ENCODE results near the gene APRT. TPM values are rescaled to one million over a fixed set of nuclear protein-coding genes. Genes with fewer than 3 reads are reported as not detected.

The APRT gene
- total and polyA plus RNA-seq, 9 of the 15 experiments (the other 6 are each of a cell fraction or from before 2014, with no cell fraction given) = 41.7 to 409 (median 146) TPM

DNA sequence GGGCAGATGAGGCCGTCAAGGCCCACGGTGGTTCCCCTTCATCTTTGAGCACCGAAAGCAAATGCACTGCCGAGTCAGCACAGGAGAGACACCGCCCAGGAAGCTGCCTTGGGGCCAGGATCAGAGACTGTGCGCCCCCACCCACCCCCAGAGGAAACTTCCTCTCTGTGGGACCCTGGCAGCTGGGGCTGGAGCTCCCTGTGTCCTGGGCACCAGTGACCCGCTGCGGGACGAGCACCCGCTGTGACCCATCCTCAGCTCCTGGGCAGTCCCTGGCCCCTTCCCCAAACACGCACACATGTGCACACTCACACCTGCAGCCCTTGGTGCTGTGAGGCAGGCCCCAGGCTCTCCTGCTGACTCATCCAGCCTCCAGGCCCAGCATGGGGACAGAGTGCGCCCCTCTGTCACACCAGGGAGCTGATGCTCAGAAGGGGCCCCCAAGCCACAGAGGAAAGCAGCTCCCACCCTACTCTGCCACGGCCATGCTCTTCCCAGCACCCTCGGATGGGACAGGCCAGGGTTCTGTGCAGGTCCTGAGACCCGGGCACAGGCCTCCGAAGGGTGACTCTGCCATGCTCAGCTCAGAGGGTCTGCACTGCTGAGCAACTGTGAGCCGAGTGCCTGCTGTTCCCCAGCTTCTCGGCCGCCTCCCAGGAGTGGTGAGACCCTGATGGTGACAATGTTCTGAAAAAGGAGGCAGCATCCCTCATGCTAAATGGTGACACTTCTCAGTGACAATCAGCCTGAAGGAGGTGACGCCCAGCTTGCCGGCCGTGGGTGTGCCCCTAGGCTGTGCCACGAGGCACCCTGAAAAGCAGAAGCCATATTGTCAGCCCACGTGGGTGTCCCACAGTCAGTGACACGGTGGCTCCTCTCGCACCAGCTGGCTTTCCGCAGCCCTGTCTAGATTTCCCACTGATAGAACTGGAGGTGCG, 30.3 kb downstream of the APRT start (continued):
- peak; percentile 32; the same call in 1 of the 2 replicates for TF ChIP-seq GATA2 (CRISPR knock-in tag; IDR thresholded peaks at IDR 0.05)
- TF ChIP-seq SMARCE1 (IDR thresholded peaks at IDR 0.05) = peak; percentile 10
- TF ChIP-seq UBTF (IDR thresholded peaks at IDR 0.05; ENCODE audit: borderline replicate concordance in 1 of 2, low read depth in 2 of 2, low read length in 2 of 2) = peak; percentile 41 to 81; a peak in 1 of 4 replicates
- peak; percentile 69 for TF ChIP-seq MTA1 (IDR thresholded peaks at IDR 0.05; ENCODE audit: borderline replicate concordance)
- TF ChIP-seq ZBTB7A (IDR thresholded peaks at IDR 0.05; ENCODE audit: borderline replicate concordance, control insufficient read depth, low read depth, low read length) = peak; percentile 94
- TF ChIP-seq, protein P1, sequence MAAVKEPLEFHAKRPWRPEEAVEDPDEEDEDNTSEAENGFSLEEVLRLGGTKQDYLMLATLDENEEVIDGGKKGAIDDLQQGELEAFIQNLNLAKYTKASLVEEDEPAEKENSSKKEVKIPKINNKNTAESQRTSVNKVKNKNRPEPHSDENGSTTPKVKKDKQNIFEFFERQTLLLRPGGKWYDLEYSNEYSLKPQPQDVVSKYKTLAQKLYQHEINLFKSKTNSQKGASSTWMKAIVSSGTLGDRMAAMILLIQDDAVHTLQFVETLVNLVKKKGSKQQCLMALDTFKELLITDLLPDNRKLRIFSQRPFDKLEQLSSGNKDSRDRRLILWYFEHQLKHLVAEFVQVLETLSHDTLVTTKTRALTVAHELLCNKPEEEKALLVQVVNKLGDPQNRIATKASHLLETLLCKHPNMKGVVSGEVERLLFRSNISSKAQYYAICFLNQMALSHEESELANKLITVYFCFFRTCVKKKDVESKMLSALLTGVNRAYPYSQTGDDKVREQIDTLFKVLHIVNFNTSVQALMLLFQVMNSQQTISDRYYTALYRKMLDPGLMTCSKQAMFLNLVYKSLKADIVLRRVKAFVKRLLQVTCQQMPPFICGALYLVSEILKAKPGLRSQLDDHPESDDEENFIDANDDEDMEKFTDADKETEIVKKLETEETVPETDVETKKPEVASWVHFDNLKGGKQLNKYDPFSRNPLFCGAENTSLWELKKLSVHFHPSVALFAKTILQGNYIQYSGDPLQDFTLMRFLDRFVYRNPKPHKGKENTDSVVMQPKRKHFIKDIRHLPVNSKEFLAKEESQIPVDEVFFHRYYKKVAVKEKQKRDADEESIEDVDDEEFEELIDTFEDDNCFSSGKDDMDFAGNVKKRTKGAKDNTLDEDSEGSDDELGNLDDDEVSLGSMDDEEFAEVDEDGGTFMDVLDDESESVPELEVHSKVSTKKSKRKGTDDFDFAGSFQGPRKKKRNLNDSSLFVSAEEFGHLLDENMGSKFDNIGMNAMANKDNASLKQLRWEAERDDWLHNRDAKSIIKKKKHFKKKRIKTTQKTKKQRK (IDR thresholded peaks at IDR 0.05; ENCODE audit: borderline replicate concordance, low read depth, low read length) = no peak
- no peak for TF ChIP-seq DEAF1 (CRISPR knock-in tag; IDR thresholded peaks at IDR 0.05)
